Left kidney (tissue), 2 donors: ENCODE data around the gene ARFGAP1. TPM values are rescaled to one million over a fixed set of nuclear protein-coding genes. Genes with fewer than 3 reads are reported as not detected.
"Not testable (repeated sequence)": the region's sequence is repeated elsewhere in the genome, so short reads cannot be mapped to it uniquely, and the experiment has no call there.

ENCODE experiments used
- DNase-seq: peaks from one replicate; pipeline ENCODE4 v3.0.0-alpha.2; 2013
- polyA plus RNA-seq: library from polyadenylated mRNA; unstranded; fragments of 120-200 nt; gene quantifications from one replicate; pipeline ENCODE4 v1.2.1, GENCODE V29; 2013; ENCODE audit not compliant: insufficient read length

Gene ARFGAP1
- polyA plus RNA-seq, 1 donor, result 67.1 TPM

DNA sequence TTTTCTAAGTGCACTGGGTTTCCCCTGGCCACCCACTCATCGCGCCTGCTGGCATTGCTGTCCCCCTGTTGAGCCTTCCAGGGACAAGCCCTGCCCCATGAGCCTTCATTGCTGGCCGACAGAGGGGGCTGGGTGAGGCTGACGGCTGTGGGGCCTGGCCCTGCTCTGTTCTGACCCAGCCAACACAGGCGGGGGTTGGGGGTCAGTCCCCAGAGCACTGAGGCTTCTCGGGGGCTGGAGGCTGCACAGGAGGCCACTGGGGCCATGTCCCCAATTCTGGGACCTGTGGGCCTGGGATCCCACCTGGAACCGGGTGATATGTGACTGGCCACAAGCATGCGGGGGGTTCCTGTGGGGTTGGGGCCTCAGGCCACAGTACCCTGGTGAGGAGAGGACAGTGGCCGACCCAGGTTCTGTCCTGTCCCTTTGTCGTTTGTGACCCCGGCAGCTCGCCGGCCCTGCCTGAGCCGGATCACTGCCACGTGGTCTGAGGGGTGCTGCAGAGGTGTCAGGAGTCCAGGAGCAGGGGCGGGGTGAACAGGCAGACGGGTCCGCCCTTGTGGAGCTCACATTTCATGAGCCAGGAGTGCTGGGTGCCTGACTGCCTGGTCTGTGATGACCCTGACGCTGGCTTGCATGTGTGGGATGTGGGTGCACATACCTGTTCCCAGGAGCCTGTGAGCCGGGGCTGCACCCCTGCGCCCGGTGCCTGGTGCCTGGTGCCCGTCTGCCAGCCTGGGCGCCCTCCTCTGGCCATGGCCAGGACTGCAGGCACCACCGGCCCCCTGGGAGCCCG is 18.3 kb downstream of the ARFGAP1 start:
- peak; percentile 31 for DNase-seq

- DNase-seq, result no peak
Observed at GRCh38 chr20:63291811-63292210, 19.2 kb downstream of the ARFGAP1 start.

DNA sequence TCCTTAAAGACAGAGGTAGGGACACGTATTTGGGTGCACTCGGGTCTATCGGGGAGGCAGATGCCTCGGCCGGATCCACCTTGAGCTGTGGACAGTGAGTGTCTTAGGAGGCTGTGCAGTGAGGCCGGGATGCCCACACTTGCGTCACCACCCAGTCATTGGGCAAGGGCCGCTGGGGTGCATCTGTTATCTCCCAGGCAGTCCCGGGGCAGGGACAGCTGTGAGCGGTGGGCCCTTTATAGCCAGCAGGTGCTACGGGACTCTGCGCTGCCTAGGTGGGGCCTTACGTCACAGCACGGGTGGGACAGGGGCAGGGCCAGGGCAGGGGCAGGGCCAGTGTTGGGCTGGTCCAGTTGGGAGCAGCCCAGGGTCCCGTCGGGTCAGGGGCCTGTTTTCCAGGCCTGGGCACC is 19.7 kb downstream of the ARFGAP1 start:
- DNase-seq, result no peak

- DNase-seq, result no peak
Observed at GRCh38 chr20:63292904-63293303, 20.3 kb downstream of the ARFGAP1 start, which contains the start of gene COL20A1. Gene COL20A1, plus strand, starts transcription at chr20:63293186. Its CDS starts 1,922 bp downstream, at chr20:63295108.

DNA sequence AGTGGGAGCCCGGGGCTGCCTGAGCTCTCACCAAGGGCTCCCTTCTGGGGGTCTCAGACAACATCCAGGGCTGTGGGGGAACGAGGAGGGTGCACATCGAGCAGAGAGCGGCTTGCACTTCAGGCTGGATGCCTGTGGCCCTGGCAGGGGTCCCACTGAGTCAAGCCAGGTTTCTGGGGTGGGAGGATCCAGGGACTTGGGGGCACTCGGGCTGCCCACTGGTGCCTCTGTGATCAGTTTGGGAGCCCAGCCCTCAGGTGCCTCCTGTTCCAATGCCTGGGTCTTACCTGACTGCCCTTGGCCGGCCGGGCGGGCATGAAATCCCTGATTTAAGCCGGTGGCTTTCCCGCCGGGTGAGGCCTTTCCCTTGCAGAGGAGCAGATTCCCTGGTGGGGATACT is 20.8 kb downstream of the ARFGAP1 start:
- no peak for DNase-seq

- DNase-seq, result no peak
Observed at GRCh38 chr20:63293871-63294535, 21.4 kb downstream of the ARFGAP1 start.

DNA sequence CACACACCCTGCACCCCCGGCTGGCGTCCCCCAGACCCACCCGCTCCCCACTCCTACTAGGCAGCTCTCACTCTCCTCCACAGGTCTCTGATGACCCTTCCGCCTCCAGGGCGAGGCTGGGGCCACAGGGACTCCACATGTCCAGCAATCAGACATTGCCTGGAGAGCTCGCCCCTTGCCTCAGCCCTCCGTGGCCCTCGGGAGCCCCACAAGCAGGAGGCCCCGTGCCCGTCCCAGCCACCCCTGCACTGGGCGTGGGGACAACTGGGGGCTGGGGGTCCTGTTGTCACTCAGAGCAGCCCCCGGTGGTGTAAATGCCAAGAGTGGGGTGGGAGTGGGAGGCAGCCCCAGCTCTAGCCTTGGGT is 21.9 kb downstream of the ARFGAP1 start:
- no peak for DNase-seq

GRCh38 chr20:63295018-63295417 is 22.4 kb downstream of the ARFGAP1 start:
- DNase-seq, result no peak

GRCh38 chr20:63295422-63295821 is 22.8 kb downstream of the ARFGAP1 start:
- no peak for DNase-seq

GRCh38 chr20:63295846-63296245 is 23.2 kb downstream of the ARFGAP1 start:
- DNase-seq, result no peak

DNA sequence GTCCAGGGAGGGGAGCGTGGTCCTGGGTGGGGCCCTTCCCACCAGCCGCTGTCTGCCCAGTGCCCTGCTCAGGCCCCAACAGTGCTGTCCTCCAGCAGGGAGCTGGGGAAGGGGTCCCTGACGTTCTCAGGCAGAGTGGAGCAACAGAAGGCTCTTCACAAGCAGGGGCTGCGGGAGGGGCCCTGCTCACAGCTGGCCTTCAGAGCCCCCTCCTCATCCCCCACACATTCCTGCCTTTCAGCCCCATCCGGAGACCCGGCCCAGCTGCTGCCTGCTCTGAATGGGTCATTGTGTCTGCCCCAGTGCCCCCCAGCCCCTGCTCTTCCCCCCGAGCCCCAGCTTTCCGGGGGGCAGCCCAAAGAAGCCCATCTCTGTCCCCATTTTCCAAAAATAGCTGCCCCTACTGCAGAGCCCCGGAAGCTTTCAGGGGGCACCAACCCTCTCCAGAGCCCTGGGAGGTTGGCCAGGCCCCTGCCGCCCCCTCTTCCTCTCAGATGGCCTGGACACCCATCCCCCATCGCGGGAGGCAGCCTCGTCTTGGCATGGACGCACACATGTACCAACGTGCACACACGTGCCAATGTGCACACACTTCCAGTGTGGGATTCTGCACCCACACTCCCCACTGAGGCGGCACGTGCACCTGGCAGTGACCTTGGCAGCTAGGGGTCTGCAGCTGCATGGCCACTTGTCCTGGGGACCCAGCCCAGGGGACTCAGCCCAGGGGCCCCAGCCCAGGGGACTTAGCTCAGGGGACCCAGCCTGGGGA is 24.1 kb downstream of the ARFGAP1 start:
- no peak for DNase-seq

GRCh38 chr20:63297371-63297781 is 24.8 kb downstream of the ARFGAP1 start:
- DNase-seq, result no peak

- DNase-seq, result no peak
Observed at GRCh38 chr20:63297796-63298572, 25.4 kb downstream of the ARFGAP1 start.

DNA sequence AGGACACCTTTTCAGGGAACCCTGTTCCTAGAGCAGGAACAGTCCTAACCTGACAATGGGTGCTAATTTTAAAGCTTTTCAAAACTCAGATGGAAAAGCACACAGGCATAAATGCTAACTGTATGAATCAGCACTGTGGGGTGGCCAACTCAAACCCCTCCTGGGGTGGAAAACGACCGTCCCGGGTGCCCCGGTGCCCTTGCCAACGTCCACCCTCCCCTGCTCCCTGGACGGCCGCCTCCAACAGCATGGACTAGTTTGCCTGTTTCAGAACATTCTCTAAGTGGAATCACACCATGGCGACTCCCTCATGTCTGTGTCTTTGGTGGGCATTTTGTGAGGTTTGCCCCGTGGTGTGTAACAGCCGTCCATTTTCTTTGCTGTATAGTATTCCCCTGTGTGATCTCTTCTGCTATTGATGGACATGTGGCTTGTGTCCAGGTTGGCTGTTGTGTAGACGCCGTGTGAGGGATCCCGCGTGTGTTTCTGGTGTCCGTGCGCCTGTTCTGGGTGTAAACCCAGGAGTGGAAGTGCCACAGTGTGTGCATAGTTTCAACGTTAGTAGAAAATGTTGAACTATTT is 26.2 kb downstream of the ARFGAP1 start:
- DNase-seq, result no peak

DNA sequence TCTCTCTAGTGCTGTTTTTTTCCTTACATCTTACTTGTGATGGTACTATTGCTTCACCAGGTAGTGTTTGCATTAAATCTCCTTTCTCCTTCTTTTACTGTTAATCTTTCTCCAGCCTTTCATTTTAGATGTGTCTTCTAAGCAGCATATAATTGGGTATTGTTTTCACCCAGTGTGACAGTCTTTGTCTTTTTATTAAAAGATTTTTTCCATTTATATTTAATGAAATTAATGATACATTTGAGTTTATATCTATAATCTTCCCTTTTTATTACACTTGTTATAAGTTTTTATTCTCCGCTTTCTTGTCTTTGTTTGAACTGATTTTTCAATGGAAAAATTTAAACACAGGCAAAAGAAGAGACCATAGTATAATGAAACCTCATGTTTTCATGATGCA is 29.1 kb downstream of the ARFGAP1 start:
- no peak for DNase-seq

DNA sequence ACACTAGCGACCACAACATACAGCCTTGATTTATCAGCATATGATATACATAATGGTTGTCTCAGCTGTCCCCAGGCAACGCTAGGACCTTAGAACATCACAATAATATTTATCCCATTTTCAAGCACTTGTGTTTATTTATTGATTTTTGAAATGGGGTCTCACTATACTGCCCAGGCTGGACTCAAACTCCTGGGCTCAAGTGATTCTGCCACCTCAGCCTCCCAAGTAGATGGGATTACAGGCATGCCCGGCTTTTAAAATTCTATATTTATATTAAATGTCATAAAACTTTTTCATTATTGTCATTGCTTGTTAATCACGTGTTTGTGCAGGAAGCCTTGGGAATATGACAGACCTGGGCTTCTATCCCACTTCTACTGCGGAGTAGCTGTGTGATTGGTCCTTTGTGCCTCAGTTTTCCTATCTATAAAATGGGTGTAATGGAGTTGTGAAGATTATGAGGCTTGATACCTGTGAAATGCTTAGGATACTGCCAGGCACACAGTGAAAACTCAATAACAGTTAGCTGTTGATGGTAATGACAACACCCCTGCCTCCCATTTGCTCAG is 30.6 kb downstream of the ARFGAP1 start:
- no peak for DNase-seq

DNA sequence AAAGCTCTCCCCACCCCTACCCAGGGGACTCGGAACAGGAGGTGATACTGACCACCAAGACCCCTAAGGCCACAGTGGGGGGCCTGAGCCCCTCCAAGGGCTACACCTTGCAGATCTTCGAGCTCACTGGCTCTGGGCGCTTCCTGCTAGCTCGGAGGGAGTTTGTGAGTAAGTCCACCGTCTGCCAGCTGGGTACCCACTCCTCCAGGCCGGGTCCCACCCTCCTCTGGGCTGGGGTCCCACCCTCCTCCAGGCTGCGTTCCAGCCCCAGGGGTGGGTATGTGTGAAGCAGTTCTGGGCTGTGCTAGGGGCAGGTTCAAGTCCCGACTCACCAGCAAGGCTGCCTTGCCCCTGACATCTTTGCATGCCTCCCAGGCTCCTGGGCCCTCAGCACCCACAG is 32.8 kb downstream of the ARFGAP1 start:
- no peak for DNase-seq

DNA sequence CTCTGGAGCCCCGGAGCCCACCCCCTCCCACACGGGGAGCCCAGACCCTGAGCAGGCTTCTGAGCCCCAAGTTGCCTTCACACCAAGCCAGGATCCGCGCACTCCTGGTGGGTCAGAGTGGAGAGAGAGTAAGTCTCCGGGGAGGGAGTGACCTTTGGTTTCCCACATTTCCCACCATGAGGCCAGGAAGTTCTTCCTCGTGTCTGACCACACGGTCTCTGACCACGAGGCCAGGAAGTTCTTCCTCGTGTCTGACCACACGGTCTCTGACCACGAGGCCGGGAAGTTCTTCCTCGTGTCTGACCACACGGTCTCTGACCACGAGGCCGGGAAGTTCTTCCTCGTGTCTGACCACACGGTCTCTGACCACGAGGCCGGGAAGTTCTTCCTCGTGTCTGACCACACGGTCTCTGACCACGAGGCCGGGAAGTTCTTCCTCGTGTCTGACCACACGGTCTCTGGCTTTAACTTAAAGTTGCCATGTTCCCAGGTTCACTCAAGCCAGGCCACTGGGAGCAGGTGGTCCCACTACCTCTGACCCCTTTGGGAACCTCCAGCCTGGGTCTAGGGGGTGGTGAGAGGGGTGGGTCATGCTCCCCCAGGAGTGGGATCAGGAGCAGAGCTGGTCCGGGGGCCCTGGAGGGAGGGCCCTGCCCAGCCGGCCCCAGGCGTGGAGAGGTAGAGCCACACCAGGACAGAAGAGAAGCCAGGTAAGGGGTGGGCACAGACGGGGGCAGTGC is 33.5 kb downstream of the ARFGAP1 start:
- DNase-seq, result not testable (repeated sequence)

DNA sequence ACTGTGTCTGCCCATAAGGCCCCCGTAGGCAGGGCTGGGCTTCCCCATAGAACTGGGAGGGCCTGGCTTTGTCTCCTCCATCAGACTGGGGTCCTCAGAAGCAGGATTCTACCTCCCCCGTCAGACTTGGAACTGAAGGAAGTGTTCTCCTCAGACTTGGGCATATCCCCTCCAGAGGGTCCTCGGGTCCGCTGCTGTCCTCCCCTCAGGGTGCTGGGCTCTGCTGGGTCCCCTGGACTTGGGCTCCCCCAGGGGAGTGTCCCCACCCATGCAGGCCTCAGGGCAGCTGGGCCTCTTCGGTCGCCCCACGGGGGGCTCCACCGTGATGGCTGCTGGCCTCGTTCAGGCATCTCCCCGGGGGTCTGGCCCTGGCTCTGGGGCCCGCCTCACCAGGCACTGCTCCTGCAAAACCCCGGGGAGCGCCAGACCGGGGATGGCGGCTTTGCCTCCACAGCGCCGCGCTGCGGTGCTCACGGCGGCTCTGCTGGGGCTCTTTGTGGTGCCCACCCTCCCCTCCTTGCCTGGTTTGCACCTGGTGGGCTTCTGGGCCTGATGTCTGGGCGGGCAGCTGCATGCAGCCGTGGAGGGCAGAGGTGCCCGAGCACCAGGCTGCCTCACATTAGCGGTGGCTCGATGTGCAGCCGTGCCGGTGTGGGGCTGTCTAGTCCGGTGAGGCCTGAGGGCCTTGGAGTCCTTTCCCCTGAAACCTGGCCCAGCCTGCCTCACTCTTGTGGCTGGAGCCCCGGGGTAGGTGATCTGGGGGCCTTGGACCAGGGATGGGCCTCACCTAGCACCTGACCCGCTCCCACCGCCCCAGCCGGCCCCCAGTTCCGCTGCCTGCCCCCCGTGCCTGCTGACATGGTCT is 34.3 kb downstream of the ARFGAP1 start:
- no peak for DNase-seq
